Nucleus accumbens (tissue), 56 donors: ENCODE measurements around the gene PEDS1.
"Not testable (repeated sequence)": the region's sequence is repeated elsewhere in the genome, so short reads cannot be mapped to it uniquely, and the experiment has no call there.

Source experiments
- DNase-seq, 56 donors: peaks; one replicate each; lab custom pipeline; 2025; lab: John Stamatoyannopoulos, UW

PEDS1 gene

GRCh38 chr20:50153500-50154377 is at the start of gene PEDS1:
TSS of gene PEDS1 (minus strand) at chr20:50153723. CDS start at chr20:50153637, 86 bp downstream.
- DNase-seq: peak in 55 of 56 donors; percentile 48 to 92 (median 84)

- DNase-seq: no peak
These were observed 49.2 kb upstream of the PEDS1 start for GRCh38 chr20:50202677-50203076.

- DNase-seq: not testable (repeated sequence)
These were observed 48.2 kb upstream of the PEDS1 start for GRCh38 chr20:50201710-50202109.

GRCh38 chr20:50200482-50201104 is 47.1 kb upstream of the PEDS1 start:
- DNase-seq: no peak

GRCh38 chr20:50199703-50200102 is 46.2 kb upstream of the PEDS1 start:
- no peak for DNase-seq

GRCh38 chr20:50198716-50199115 is 45.2 kb upstream of the PEDS1 start:
- DNase-seq: no peak

- DNase-seq: no peak
These were observed 44.7 kb upstream of the PEDS1 start for GRCh38 chr20:50198180-50198666.

- no peak for DNase-seq
These were observed 44.1 kb upstream of the PEDS1 start for GRCh38 chr20:50197463-50198179.

- DNase-seq: no peak
These were observed 43.4 kb upstream of the PEDS1 start for GRCh38 chr20:50196896-50197295.

- no peak for DNase-seq
These were observed 42.7 kb upstream of the PEDS1 start for GRCh38 chr20:50196248-50196647.

- no peak for DNase-seq
These were observed 42.1 kb upstream of the PEDS1 start for GRCh38 chr20:50195524-50196120.

- no peak for DNase-seq
These were observed 41.5 kb upstream of the PEDS1 start for GRCh38 chr20:50194831-50195523.

GRCh38 chr20:50194422-50194830 is 40.9 kb upstream of the PEDS1 start:
- DNase-seq: peak in 1 of 56 donors; percentile 34

- DNase-seq: peak in 3 of 56 donors; percentile 6 to 34 (median 7)
These were observed 40.4 kb upstream of the PEDS1 start for GRCh38 chr20:50193836-50194421.

GRCh38 chr20:50193199-50193835 is 39.8 kb upstream of the PEDS1 start:
- DNase-seq: peak in 11 of 56 donors; percentile 10 to 26 (median 15)

GRCh38 chr20:50192364-50193198 is 39.1 kb upstream of the PEDS1 start:
- peak in 34 of 56 donors; percentile 11 to 76 (median 38) for DNase-seq

GRCh38 chr20:50191544-50192363 is 38.2 kb upstream of the PEDS1 start:
- DNase-seq: peak in 25 of 56 donors; percentile 8 to 62 (median 39)
